WTC11 (cell line): ENCODE measurements around the gene ZNF273. TPM values are rescaled to one million over a fixed set of nuclear protein-coding genes. Genes with fewer than 3 reads are reported as not detected.
A peak's percentile ranks its signal among the peaks of the same experiment; 100 is the strongest.

Experiments used
- ATAC-seq: fragments of 200-7000 bp; cut with Tn5 transposase; 2 replicates; pipeline ENCODE4 v1.10.0; 2021; ENCODE audit warnings: mild to moderate bottlenecking, moderate library complexity
- CTCF ChIA-PET: fragments of 300-600 bp; sonication (Branson Sonifier 250); formaldehyde crosslinking; loops from one replicate; lab custom pipeline; 2021; ENCODE audit warnings: antibody characterized with exemption; lab: Charles Lee
- POLR2A ChIA-PET: fragments of 350-600 bp; sonication (Branson Sonifier 250); formaldehyde crosslinking; loops from one replicate; lab custom pipeline; 2021; ENCODE audit warnings: antibody characterized with exemption; lab: Charles Lee
- DNase-seq: peaks from one replicate; pipeline ENCODE4 v3.0.0; 2021; ENCODE audit warnings: low spot score
- H3K27ac Mint-ChIP-seq: 2 replicates; pipeline ENCODE4 v1.8.0; 2021; ENCODE audit warnings: mixed read lengths
- H3K27me3 Mint-ChIP-seq: 2 replicates; pipeline ENCODE4 v1.8.0; 2021; ENCODE audit warnings: low read depth, mild to moderate bottlenecking, moderate library complexity, mixed read lengths
- H3K36me3 Mint-ChIP-seq: 2 replicates; pipeline ENCODE4 v1.8.0; 2021; ENCODE audit warnings: mixed read lengths
- H3K4me1 Mint-ChIP-seq: 2 replicates; pipeline ENCODE4 v1.8.0; 2022; ENCODE audit warnings: mixed read lengths
- H3K4me3 Mint-ChIP-seq: 2 replicates; pipeline ENCODE4 v1.8.0; 2021; ENCODE audit warnings: mild to moderate bottlenecking, moderate library complexity, mixed read lengths
- H3K9me3 Mint-ChIP-seq: 2 replicates; pipeline ENCODE4 v1.8.0; 2021; ENCODE audit warnings: mixed read lengths
- ATF3 ChIP-seq: sonication (generic); formaldehyde crosslinking; conservative IDR thresholded peaks from 2 replicates; pipeline ENCODE4 v1.8.1; 2022; ENCODE audit warnings: mild to moderate bottlenecking, missing genetic modification reagents
- GABPB1 ChIP-seq: sonication (generic); formaldehyde crosslinking; IDR thresholded peaks from 2 replicates; pipeline ENCODE4 v1.8.1; 2023; ENCODE audit warnings: mild to moderate bottlenecking, missing genetic modification reagents
- HMGA2 ChIP-seq: fragments of 250-450 bp; sonication (Bioruptor Pico); IDR thresholded peaks from 2 replicates; pipeline ENCODE4 v1.4.0; 2021; ENCODE audit warnings: mild to moderate bottlenecking, moderate library complexity
- JAZF1 ChIP-seq: fragments of 250-450 bp; sonication (Bioruptor Pico); IDR thresholded peaks from 2 replicates; pipeline ENCODE4 v1.9.0; 2021; ENCODE audit warnings: moderate library complexity, mild to moderate bottlenecking, inconsistent platforms
- MAX ChIP-seq: sonication (generic); formaldehyde crosslinking; IDR thresholded peaks from 2 replicates; pipeline ENCODE4 v1.8.0; 2022; ENCODE audit warnings: mild to moderate bottlenecking, missing genetic modification reagents
- NFATC4 ChIP-seq: fragments of 250-450 bp; sonication (Bioruptor Pico); IDR thresholded peaks from 2 replicates; pipeline ENCODE4 v1.9.0; 2021; ENCODE audit warnings: mild to moderate bottlenecking
- NR2C2 ChIP-seq: sonication (generic); formaldehyde crosslinking; IDR thresholded peaks from 2 replicates; pipeline ENCODE4 v1.8.0; 2022; ENCODE audit warnings: mild to moderate bottlenecking, missing genetic modification reagents
- RELA ChIP-seq: sonication (generic); formaldehyde crosslinking; IDR thresholded peaks from 2 replicates; pipeline ENCODE4 v1.8.1; 2022; ENCODE audit warnings: missing genetic modification reagents, mild to moderate bottlenecking, borderline replicate concordance
- RORB ChIP-seq: fragments of 250-450 bp; sonication (Bioruptor Pico); IDR thresholded peaks from 2 replicates; pipeline ENCODE4 v1.9.0; 2021; ENCODE audit warnings: mild to moderate bottlenecking
- TEAD4 ChIP-seq: sonication (generic); formaldehyde crosslinking; IDR thresholded peaks from 2 replicates; pipeline ENCODE4 v1.8.0; 2022; ENCODE audit warnings: mild to moderate bottlenecking, missing genetic modification reagents
- total RNA-seq: library from RNA; stranded (reverse); gene quantifications from 3 replicates; pipeline ENCODE4 v1.2.3, GENCODE V29; 2021
- TF ChIP-seq, protein P1 (sequence below): sonication (generic); formaldehyde crosslinking; IDR thresholded peaks from 2 replicates; pipeline ENCODE4 v1.8.1; 2022; ENCODE audit warnings: low read depth, mild to moderate bottlenecking, moderate library complexity, missing genetic modification reagents, borderline replicate concordance
- TF ChIP-seq, protein P2 (sequence below): sonication (generic); formaldehyde crosslinking; IDR thresholded peaks from 2 replicates; pipeline ENCODE4 v1.8.0; 2022; ENCODE audit warnings: missing genetic modification reagents
- TF ChIP-seq, protein P3 (sequence below): sonication (generic); formaldehyde crosslinking; IDR thresholded peaks from 2 replicates; pipeline ENCODE4 v1.8.1; 2023; ENCODE audit warnings: mild to moderate bottlenecking, missing genetic modification reagents, moderate library complexity
- TF ChIP-seq, protein P4 (sequence below): fragments of 250-450 bp; sonication (Bioruptor Pico); IDR thresholded peaks from 2 replicates; pipeline ENCODE4 v1.8.0; 2021; ENCODE audit warnings: mild to moderate bottlenecking
- TF ChIP-seq, protein P5 (sequence below): fragments of 250-450 bp; sonication (Bioruptor Pico); conservative IDR thresholded peaks from 2 replicates; pipeline ENCODE4 v1.9.0; 2021; ENCODE audit warnings: mild to moderate bottlenecking
- TF ChIP-seq, protein P6 (sequence below): sonication (generic); formaldehyde crosslinking; IDR thresholded peaks from 2 replicates; pipeline ENCODE4 v1.8.0; 2022; ENCODE audit warnings: mild to moderate bottlenecking, missing genetic modification reagents
- TF ChIP-seq, protein P7 (sequence below): sonication (generic); formaldehyde crosslinking; IDR thresholded peaks from 2 replicates; pipeline ENCODE4 v1.8.0; 2023; ENCODE audit warnings: missing genetic modification reagents
- TF ChIP-seq, protein P8 (sequence below): fragments of 250-450 bp; sonication (Bioruptor Pico); IDR thresholded peaks from 2 replicates; pipeline ENCODE4 v1.9.0; 2021; ENCODE audit warnings: mild to moderate bottlenecking

ZNF273 gene
- total RNA-seq, 1 experiment from 2014 or later, result 12.1 TPM

GRCh38 chr7:64905133-64905532 lies 2.1 kb downstream of the ZNF273 start:
- peak overlapping the region; percentile 96 for H3K4me3 Mint-ChIP-seq
- TF ChIP-seq, protein P1, sequence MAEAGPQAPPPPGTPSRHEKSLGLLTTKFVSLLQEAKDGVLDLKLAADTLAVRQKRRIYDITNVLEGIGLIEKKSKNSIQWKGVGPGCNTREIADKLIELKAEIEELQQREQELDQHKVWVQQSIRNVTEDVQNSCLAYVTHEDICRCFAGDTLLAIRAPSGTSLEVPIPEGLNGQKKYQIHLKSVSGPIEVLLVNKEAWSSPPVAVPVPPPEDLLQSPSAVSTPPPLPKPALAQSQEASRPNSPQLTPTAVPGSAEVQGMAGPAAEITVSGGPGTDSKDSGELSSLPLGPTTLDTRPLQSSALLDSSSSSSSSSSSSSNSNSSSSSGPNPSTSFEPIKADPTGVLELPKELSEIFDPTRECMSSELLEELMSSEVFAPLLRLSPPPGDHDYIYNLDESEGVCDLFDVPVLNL (CRISPR knock-in tag), result no peak
- no peak for TF ChIP-seq MAX (CRISPR knock-in tag)
- no peak for TF ChIP-seq RORB (CRISPR knock-in tag)
- TF ChIP-seq, protein P2, sequence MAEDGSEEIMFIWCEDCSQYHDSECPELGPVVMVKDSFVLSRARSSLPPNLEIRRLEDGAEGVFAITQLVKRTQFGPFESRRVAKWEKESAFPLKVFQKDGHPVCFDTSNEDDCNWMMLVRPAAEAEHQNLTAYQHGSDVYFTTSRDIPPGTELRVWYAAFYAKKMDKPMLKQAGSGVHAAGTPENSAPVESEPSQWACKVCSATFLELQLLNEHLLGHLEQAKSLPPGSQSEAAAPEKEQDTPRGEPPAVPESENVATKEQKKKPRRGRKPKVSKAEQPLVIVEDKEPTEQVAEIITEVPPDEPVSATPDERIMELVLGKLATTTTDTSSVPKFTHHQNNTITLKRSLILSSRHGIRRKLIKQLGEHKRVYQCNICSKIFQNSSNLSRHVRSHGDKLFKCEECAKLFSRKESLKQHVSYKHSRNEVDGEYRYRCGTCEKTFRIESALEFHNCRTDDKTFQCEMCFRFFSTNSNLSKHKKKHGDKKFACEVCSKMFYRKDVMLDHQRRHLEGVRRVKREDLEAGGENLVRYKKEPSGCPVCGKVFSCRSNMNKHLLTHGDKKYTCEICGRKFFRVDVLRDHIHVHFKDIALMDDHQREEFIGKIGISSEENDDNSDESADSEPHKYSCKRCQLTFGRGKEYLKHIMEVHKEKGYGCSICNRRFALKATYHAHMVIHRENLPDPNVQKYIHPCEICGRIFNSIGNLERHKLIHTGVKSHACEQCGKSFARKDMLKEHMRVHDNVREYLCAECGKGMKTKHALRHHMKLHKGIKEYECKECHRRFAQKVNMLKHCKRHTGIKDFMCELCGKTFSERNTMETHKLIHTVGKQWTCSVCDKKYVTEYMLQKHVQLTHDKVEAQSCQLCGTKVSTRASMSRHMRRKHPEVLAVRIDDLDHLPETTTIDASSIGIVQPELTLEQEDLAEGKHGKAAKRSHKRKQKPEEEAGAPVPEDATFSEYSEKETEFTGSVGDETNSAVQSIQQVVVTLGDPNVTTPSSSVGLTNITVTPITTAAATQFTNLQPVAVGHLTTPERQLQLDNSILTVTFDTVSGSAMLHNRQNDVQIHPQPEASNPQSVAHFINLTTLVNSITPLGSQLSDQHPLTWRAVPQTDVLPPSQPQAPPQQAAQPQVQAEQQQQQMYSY (CRISPR knock-in tag), result no peak
- TF ChIP-seq, all 79 proteins: peak for 0
- DNase-seq (no peak), ATAC-seq (no peak)
- H3K9me3 Mint-ChIP-seq, result peaks cover 7% of the 10 kb centered on the region
- H3K4me1 Mint-ChIP-seq, result peaks cover 42% of the 10 kb centered on the region
- no peaks in the 10 kb centered on the region for H3K27me3 Mint-ChIP-seq
- no peak overlapping the region for H3K27ac Mint-ChIP-seq
- peaks cover 14% of the 10 kb centered on the region for H3K36me3 Mint-ChIP-seq
- ChIA-PET POLR2A (no interaction called here), CTCF (interaction anchor here (3.0 kb wide), 1 partner anchor 17 kb away, joined by 17 read pairs; no protein-coding TSS in a partner anchor)

GRCh38 chr7:64905547-64905946 lies 2.5 kb downstream of the ZNF273 start:
- Mint-ChIP-seq H3K4me3 (peak overlapping the region; percentile 96), H3K4me1 (peaks cover 42% of the 10 kb centered on the region), H3K36me3 (peaks cover 15% of the 10 kb centered on the region), H3K9me3 (peaks cover 8% of the 10 kb centered on the region), H3K27me3 (no peaks in the 10 kb centered on the region), H3K27ac (peak overlapping the region; percentile 29; the same call in 1 of the 2 replicates)
- ChIA-PET CTCF (interaction anchor here (3.0 kb wide), 1 partner anchor 17 kb away, joined by 17 read pairs; no protein-coding TSS in a partner anchor), POLR2A (no interaction called here)
- DNase-seq (no peak), ATAC-seq (no peak)
- TF ChIP-seq HMGA2 (CRISPR knock-in tag) (no peak), TEAD4 (CRISPR knock-in tag) (no peak), GABPB1 (CRISPR knock-in tag) (no peak), ATF3 (CRISPR knock-in tag) (no peak), NFATC4 (no peak), RELA (CRISPR knock-in tag) (no peak), NR2C2 (CRISPR knock-in tag) (no peak), JAZF1 (CRISPR knock-in tag) (no peak), MAX (CRISPR knock-in tag) (no peak)
- TF ChIP-seq, protein P3, sequence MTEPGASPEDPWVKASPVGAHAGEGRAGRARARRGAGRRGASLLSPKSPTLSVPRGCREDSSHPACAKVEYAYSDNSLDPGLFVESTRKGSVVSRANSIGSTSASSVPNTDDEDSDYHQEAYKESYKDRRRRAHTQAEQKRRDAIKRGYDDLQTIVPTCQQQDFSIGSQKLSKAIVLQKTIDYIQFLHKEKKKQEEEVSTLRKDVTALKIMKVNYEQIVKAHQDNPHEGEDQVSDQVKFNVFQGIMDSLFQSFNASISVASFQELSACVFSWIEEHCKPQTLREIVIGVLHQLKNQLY, result no peak
- TF ChIP-seq, protein P4, sequence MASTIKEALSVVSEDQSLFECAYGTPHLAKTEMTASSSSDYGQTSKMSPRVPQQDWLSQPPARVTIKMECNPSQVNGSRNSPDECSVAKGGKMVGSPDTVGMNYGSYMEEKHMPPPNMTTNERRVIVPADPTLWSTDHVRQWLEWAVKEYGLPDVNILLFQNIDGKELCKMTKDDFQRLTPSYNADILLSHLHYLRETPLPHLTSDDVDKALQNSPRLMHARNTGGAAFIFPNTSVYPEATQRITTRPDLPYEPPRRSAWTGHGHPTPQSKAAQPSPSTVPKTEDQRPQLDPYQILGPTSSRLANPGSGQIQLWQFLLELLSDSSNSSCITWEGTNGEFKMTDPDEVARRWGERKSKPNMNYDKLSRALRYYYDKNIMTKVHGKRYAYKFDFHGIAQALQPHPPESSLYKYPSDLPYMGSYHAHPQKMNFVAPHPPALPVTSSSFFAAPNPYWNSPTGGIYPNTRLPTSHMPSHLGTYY (CRISPR knock-in tag), result no peak
- TF ChIP-seq, protein P5, sequence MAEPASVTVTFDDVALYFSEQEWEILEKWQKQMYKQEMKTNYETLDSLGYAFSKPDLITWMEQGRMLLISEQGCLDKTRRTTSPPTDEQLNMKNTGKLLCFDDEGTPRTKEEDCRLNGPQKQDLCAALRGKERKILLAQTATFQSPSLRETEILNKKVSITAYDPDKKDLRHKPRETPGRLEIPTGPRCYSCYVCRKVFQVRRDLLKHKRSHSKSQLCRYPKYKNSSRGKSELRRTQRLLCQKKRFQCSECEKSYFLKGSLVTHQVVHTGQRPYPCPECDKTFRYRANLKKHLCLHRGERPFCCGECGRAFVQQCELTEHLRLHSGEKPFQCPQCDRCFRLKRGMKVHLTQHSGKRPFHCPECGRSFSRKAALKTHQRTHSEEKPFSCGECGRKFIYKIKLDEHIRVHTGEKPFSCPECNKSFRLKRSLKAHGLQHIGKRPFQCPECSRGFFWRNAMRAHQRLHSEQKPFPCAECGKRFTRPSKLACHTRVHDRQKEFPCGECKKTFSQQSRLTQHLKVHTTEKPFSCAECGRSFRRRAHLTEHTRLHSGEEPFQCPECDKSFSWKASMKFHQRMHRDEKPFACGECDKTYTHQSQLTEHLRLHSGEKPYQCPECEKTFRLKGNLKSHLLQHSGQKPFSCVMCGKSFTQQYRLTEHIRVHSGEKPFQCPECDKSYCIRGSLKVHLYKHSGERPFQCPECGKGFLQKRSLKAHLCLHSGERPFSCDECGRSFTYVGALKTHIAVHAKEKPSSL (CRISPR knock-in tag), result no peak
- TF ChIP-seq, protein P6, sequence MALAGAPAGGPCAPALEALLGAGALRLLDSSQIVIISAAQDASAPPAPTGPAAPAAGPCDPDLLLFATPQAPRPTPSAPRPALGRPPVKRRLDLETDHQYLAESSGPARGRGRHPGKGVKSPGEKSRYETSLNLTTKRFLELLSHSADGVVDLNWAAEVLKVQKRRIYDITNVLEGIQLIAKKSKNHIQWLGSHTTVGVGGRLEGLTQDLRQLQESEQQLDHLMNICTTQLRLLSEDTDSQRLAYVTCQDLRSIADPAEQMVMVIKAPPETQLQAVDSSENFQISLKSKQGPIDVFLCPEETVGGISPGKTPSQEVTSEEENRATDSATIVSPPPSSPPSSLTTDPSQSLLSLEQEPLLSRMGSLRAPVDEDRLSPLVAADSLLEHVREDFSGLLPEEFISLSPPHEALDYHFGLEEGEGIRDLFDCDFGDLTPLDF, result no peak
- TF ChIP-seq, protein P7, sequence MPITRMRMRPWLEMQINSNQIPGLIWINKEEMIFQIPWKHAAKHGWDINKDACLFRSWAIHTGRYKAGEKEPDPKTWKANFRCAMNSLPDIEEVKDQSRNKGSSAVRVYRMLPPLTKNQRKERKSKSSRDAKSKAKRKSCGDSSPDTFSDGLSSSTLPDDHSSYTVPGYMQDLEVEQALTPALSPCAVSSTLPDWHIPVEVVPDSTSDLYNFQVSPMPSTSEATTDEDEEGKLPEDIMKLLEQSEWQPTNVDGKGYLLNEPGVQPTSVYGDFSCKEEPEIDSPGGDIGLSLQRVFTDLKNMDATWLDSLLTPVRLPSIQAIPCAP (CRISPR knock-in tag), result no peak
- TF ChIP-seq, protein P8, sequence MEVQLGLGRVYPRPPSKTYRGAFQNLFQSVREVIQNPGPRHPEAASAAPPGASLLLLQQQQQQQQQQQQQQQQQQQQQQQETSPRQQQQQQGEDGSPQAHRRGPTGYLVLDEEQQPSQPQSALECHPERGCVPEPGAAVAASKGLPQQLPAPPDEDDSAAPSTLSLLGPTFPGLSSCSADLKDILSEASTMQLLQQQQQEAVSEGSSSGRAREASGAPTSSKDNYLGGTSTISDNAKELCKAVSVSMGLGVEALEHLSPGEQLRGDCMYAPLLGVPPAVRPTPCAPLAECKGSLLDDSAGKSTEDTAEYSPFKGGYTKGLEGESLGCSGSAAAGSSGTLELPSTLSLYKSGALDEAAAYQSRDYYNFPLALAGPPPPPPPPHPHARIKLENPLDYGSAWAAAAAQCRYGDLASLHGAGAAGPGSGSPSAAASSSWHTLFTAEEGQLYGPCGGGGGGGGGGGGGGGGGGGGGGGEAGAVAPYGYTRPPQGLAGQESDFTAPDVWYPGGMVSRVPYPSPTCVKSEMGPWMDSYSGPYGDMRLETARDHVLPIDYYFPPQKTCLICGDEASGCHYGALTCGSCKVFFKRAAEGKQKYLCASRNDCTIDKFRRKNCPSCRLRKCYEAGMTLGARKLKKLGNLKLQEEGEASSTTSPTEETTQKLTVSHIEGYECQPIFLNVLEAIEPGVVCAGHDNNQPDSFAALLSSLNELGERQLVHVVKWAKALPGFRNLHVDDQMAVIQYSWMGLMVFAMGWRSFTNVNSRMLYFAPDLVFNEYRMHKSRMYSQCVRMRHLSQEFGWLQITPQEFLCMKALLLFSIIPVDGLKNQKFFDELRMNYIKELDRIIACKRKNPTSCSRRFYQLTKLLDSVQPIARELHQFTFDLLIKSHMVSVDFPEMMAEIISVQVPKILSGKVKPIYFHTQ (CRISPR knock-in tag), result no peak
